GM13976 (cell line): ENCODE results near the gene PRUNE1.
A peak's percentile ranks its signal among the peaks of the same experiment; 100 is the strongest.

Experiments
- DNase-seq: peaks from one replicate; pipeline ENCODE4 v3.0.0; 2012; ENCODE audit warnings: low spot score
- CTCF ChIP-seq: IDR thresholded peaks from 2 replicates; pipeline ENCODE4 v1.5.1; 2012; ENCODE audit warnings: borderline replicate concordance, mild to moderate bottlenecking; ENCODE audit not compliant: insufficient read depth; ENCODE audit errors: extremely low read depth, missing control alignments, control extremely low read depth
- in situ Hi-C: fragments of 300-500 bp; cut with MboI; formaldehyde crosslinking; loops from one replicate; pipeline ENCODE4 v1.12.0; 2022; ENCODE audit warnings: low sequenced_read_pairs, mixed read lengths, inconsistent platforms; ENCODE audit not compliant: unreplicated experiment

PRUNE1 gene

GRCh38 chr1:151009674-151010345, 1.6 kb downstream of the PRUNE1 start:
- in situ Hi-C loops: no loop called here
- no peak for TF ChIP-seq CTCF
- no peak for DNase-seq

GRCh38 chr1:151010346-151010726, 2.1 kb downstream of the PRUNE1 start:
- in situ Hi-C loops: no loop called here
- TF ChIP-seq CTCF: no peak
- DNase-seq: no peak

- DNase-seq: no peak
- in situ Hi-C loops: no loop called here
- TF ChIP-seq CTCF: no peak
Observed at GRCh38 chr1:151011154-151011850, 3.1 kb downstream of the PRUNE1 start.

GRCh38 chr1:151012684-151013471, 4.6 kb downstream of the PRUNE1 start:
- in situ Hi-C loops: no loop called here
- DNase-seq: no peak
- no peak for TF ChIP-seq CTCF

GRCh38 chr1:151013518-151013917, 5.3 kb downstream of the PRUNE1 start:
- in situ Hi-C loops: no loop called here
- TF ChIP-seq CTCF: no peak
- no peak for DNase-seq

- TF ChIP-seq CTCF: peak; percentile 72
- in situ Hi-C loops: no loop called here
- DNase-seq: peak; percentile 85
Observed at GRCh38 chr1:151024540-151025146, 16.4 kb downstream of the PRUNE1 start.
